Activated CD4-positive, alpha-beta T cell treated with anti-CD3 and anti-CD28 coated beads, Interleukin-2, amount 10 ng/mL, durations not matched to agents 24 days and 14 days (primary cell): Measurements from ENCODE around the gene HACD3. TPM values are rescaled to one million over a fixed set of nuclear protein-coding genes. Genes with fewer than 3 reads are reported as not detected.
A peak's percentile ranks its signal among the peaks of the same experiment; 100 is the strongest.

Experiments used
- DNase-seq: peaks from one replicate; pipeline ENCODE4 v3.0.0; 2022
- H3K27ac Mint-ChIP-seq: one replicate; pipeline ENCODE4 v1.8.0; 2022; ENCODE audit warnings: mild to moderate bottlenecking, mixed read lengths
- H3K27me3 Mint-ChIP-seq: one replicate; pipeline ENCODE4 v1.8.0; 2022; ENCODE audit warnings: mixed read lengths
- H3K36me3 Mint-ChIP-seq: one replicate; pipeline ENCODE4 v1.8.0; 2022; ENCODE audit warnings: low read depth, mild to moderate bottlenecking, mixed read lengths
- H3K4me1 Mint-ChIP-seq: one replicate; pipeline ENCODE4 v1.8.0; 2021; ENCODE audit warnings: mixed read lengths
- H3K4me3 Mint-ChIP-seq: one replicate; pipeline ENCODE4 v1.8.0; 2022; ENCODE audit warnings: mild to moderate bottlenecking, moderate library complexity, mixed read lengths
- H3K9me3 Mint-ChIP-seq: one replicate; pipeline ENCODE4 v1.8.0; 2021; ENCODE audit warnings: mixed read lengths
- intact Hi-C: fragments of 100-400 bp; cut with micrococcal nuclease; formaldehyde crosslinking; loops from one replicate; pipeline ENCODE4 v1.15.1; 2023
- total RNA-seq: library from RNA; stranded (reverse); gene quantifications from 2 replicates; pipeline ENCODE4 v1.2.3, GENCODE V29; 2022

Gene HACD3
- 39.4 and 45.1 TPM in 2 replicates for total RNA-seq

- H3K27ac Mint-ChIP-seq = peak within 1 kb of the TSS; percentile 87
- peaks cover 2% of the 10 kb centered on the region for H3K36me3 Mint-ChIP-seq
- H3K9me3 Mint-ChIP-seq = no peaks in the 10 kb centered on the region
- peaks cover 31% of the 10 kb centered on the region for H3K4me1 Mint-ChIP-seq
- H3K27me3 Mint-ChIP-seq = no peaks in the 10 kb centered on the region
- intact Hi-C loops = loop anchor here (1.0 kb wide), 1 partner anchor 13 kb away; the partner anchor contains the start of gene DPP8
- peak within 1 kb of the TSS; percentile 88 for H3K4me3 Mint-ChIP-seq
- peak; percentile 97 for DNase-seq
Measured at GRCh38 chr15:65530318-65531111, at the start of gene HACD3. Gene HACD3 (plus strand): TSS chr15:65530463. CDS start chr15:65530632, 169 bp downstream.

- intact Hi-C loops = no loop called here
- DNase-seq = no peak
- no peaks in the 10 kb centered on the region for H3K9me3 Mint-ChIP-seq
- H3K27me3 Mint-ChIP-seq = no peaks in the 10 kb centered on the region
- H3K36me3 Mint-ChIP-seq = peaks cover 43% of the 10 kb centered on the region
- H3K4me1 Mint-ChIP-seq = no peaks in the 10 kb centered on the region
- H3K4me3 Mint-ChIP-seq = no peak overlapping the region
- no peak overlapping the region for H3K27ac Mint-ChIP-seq
Measured at GRCh38 chr15:65484876-65485275, 45.4 kb upstream of the HACD3 start.

- Mint-ChIP-seq H3K27me3 (no peaks in the 10 kb centered on the region), H3K36me3 (peaks cover 37% of the 10 kb centered on the region), H3K4me3 (no peak overlapping the region)
Measured at GRCh38 chr15:65494076-65494475, 36.2 kb upstream of the HACD3 start.

GRCh38 chr15:65509321-65509720, 20.9 kb upstream of the HACD3 start:
- no peaks in the 10 kb centered on the region for H3K9me3 Mint-ChIP-seq
- peaks cover 46% of the 10 kb centered on the region for H3K36me3 Mint-ChIP-seq
- no peak for DNase-seq
- H3K4me3 Mint-ChIP-seq = no peak overlapping the region
- peak overlapping the region; percentile 70 for H3K27ac Mint-ChIP-seq
- H3K4me1 Mint-ChIP-seq = peaks cover 12% of the 10 kb centered on the region
- intact Hi-C loops = no loop called here
- no peaks in the 10 kb centered on the region for H3K27me3 Mint-ChIP-seq

More at GRCh38 chr15:65494076-65494475, 36.2 kb upstream of the HACD3 start:
- Mint-ChIP-seq H3K9me3 (no peaks in the 10 kb centered on the region), H3K4me1 (no peaks in the 10 kb centered on the region), H3K27ac (no peak overlapping the region)
- peak; percentile 31 for DNase-seq
- intact Hi-C loops = no loop called here

- Mint-ChIP-seq H3K27ac (no peak overlapping the region), H3K36me3 (peaks cover 52% of the 10 kb centered on the region), H3K4me3 (no peak overlapping the region), H3K9me3 (no peaks in the 10 kb centered on the region), H3K4me1 (peaks cover 24% of the 10 kb centered on the region), H3K27me3 (no peaks in the 10 kb centered on the region)
- DNase-seq = no peak
- intact Hi-C loops = no loop called here
Measured at GRCh38 chr15:65512189-65512588, 18.1 kb upstream of the HACD3 start.

GRCh38 chr15:65512807-65513416, 17.4 kb upstream of the HACD3 start:
- Mint-ChIP-seq H3K9me3 (no peaks in the 10 kb centered on the region), H3K27me3 (no peaks in the 10 kb centered on the region), H3K27ac (no peak overlapping the region), H3K36me3 (peaks cover 50% of the 10 kb centered on the region), H3K4me3 (no peak overlapping the region), H3K4me1 (peaks cover 28% of the 10 kb centered on the region)
- DNase-seq = no peak
- intact Hi-C loops = no loop called here

GRCh38 chr15:65516997-65517865, 13.0 kb upstream of the HACD3 start, which contains the start of gene DPP8:
Gene DPP8 (minus strand): TSS chr15:65517689. CDS start chr15:65512553, 5,136 bp downstream.
- H3K27me3 Mint-ChIP-seq = no peaks in the 10 kb centered on the region
- DNase-seq = peak; percentile 99
- no peaks in the 10 kb centered on the region for H3K9me3 Mint-ChIP-seq
- peaks cover 25% of the 10 kb centered on the region for H3K36me3 Mint-ChIP-seq
- H3K4me3 Mint-ChIP-seq = peak within 1 kb of the TSS; percentile 94
- peak within 1 kb of the TSS; percentile 96 for H3K27ac Mint-ChIP-seq
- H3K4me1 Mint-ChIP-seq = peaks cover 21% of the 10 kb centered on the region
- intact Hi-C loops = loop anchor here (1.0 to 2.0 kb wide), 3 partner anchors 13 to 94 kb away; partner anchors contain the start of genes HACD3 and INTS14

GRCh38 chr15:65517866-65518207, 12.4 kb upstream of the HACD3 start:
- H3K27ac Mint-ChIP-seq = peak overlapping the region; percentile 96
- no peaks in the 10 kb centered on the region for H3K9me3 Mint-ChIP-seq
- intact Hi-C loops = loop anchor here (1.0 to 2.0 kb wide), 3 partner anchors 12 to 93 kb away; partner anchors contain the start of genes HACD3 and INTS14
- peaks cover 20% of the 10 kb centered on the region for H3K36me3 Mint-ChIP-seq
- peak overlapping the region; percentile 94 for H3K4me3 Mint-ChIP-seq
- H3K4me1 Mint-ChIP-seq = peaks cover 22% of the 10 kb centered on the region
- DNase-seq = no peak
- H3K27me3 Mint-ChIP-seq = no peaks in the 10 kb centered on the region

GRCh38 chr15:65518633-65519285, 11.5 kb upstream of the HACD3 start:
- no peak overlapping the region for H3K4me3 Mint-ChIP-seq
- H3K27ac Mint-ChIP-seq = no peak overlapping the region
- peaks cover 14% of the 10 kb centered on the region for H3K36me3 Mint-ChIP-seq
- DNase-seq = no peak
- peaks cover 21% of the 10 kb centered on the region for H3K4me1 Mint-ChIP-seq
- H3K27me3 Mint-ChIP-seq = no peaks in the 10 kb centered on the region
- intact Hi-C loops = no loop called here
- no peaks in the 10 kb centered on the region for H3K9me3 Mint-ChIP-seq

GRCh38 chr15:65521350-65521749, 8.9 kb upstream of the HACD3 start:
- H3K4me3 Mint-ChIP-seq = no peak overlapping the region
- intact Hi-C loops = no loop called here
- peaks cover 4% of the 10 kb centered on the region for H3K36me3 Mint-ChIP-seq
- H3K27ac Mint-ChIP-seq = no peak overlapping the region
- no peaks in the 10 kb centered on the region for H3K9me3 Mint-ChIP-seq
- no peaks in the 10 kb centered on the region for H3K27me3 Mint-ChIP-seq
- H3K4me1 Mint-ChIP-seq = peaks cover 13% of the 10 kb centered on the region
- no peak for DNase-seq

GRCh38 chr15:65524226-65524625, 6.0 kb upstream of the HACD3 start:
- Mint-ChIP-seq H3K27me3 (no peaks in the 10 kb centered on the region), H3K27ac (no peak overlapping the region), H3K9me3 (no peaks in the 10 kb centered on the region), H3K36me3 (no peaks in the 10 kb centered on the region), H3K4me3 (no peak overlapping the region), H3K4me1 (peaks cover 3% of the 10 kb centered on the region)
- DNase-seq = no peak
- intact Hi-C loops = no loop called here

GRCh38 chr15:65525622-65526021, 4.6 kb upstream of the HACD3 start:
- Mint-ChIP-seq H3K4me1 (peaks cover 9% of the 10 kb centered on the region), H3K27ac (no peak overlapping the region), H3K4me3 (no peak overlapping the region), H3K36me3 (no peaks in the 10 kb centered on the region), H3K27me3 (no peaks in the 10 kb centered on the region), H3K9me3 (no peaks in the 10 kb centered on the region)
- DNase-seq = no peak
- intact Hi-C loops = no loop called here

GRCh38 chr15:65528461-65529060, 1.7 kb upstream of the HACD3 start:
- intact Hi-C loops = no loop called here
- no peaks in the 10 kb centered on the region for H3K27me3 Mint-ChIP-seq
- no peak overlapping the region for H3K4me3 Mint-ChIP-seq
- DNase-seq = no peak
- no peaks in the 10 kb centered on the region for H3K9me3 Mint-ChIP-seq
- H3K27ac Mint-ChIP-seq = no peak overlapping the region
- H3K4me1 Mint-ChIP-seq = peaks cover 24% of the 10 kb centered on the region
- peaks cover 2% of the 10 kb centered on the region for H3K36me3 Mint-ChIP-seq
